ENCODE results near the gene KCNMA1.

KCNMA1 gene

DNA sequence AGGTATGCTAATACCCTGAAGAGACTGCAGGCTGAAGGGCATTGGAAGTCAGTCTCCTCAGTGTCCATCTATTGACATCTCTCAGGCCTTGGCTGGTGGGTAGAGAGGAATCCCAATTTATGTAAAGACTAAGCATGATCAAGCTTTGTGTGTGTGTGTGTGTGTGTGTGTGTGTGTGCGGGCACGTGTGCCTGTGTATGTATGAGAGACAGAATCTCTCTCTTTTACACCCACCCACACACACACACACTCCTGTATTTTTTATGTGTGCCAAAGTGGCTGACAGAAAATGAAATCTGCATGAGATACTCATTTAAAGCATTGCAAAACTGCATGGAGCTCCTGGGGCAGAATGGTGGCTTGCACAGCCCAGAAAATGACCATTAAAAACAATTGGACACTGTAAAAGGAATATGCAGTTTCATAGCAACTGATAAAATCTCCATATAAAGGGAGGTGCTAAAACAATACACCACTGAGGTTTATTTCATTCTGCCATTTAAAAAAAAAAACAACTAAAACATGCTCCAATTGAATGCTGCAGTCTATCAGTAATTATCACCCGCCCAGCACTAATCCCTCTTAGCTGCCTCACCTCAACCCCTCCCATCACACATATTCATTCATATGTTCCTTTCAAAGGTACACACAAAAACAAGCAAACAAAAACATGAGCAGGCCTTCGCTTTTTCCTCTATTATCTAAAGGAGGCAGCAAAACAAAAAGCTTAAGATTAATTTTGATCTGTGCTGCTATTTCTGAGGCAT, 385.0 kb downstream of the KCNMA1 start:
- DNase-seq, result no peak

DNA sequence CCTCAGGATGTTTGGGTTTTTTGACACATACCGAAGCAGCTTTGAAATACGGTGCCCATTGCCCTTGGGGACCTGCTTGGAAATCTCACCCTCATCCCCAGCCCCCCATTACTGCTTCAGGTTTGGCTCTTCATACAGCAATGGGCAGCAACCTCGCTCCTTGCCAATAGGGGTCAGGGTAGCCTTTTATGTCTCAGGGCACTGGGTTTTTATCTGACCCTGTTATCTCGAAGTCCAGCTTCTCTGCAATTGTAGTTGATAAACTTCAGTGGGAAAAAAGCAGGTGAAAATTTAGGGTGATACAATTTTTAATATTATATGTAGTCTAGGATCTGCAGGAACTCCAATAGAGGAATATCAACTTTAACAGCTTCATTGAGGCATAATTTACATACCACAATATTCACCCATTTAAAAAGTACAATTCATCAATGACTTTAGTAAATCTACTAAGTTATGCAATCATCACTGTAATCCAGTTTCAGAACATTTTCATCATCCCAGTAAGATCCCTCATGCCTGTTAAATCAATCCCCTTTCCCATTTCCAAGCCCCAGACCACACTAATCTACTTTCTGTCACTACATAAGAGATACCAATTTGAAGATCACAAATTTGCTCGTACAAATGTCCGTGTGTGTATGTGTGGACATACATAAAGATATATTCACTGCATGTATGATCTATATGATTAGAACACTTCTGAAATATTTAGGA, 386.2 kb downstream of the KCNMA1 start:
- peak; percentile 13 for DNase-seq

DNA sequence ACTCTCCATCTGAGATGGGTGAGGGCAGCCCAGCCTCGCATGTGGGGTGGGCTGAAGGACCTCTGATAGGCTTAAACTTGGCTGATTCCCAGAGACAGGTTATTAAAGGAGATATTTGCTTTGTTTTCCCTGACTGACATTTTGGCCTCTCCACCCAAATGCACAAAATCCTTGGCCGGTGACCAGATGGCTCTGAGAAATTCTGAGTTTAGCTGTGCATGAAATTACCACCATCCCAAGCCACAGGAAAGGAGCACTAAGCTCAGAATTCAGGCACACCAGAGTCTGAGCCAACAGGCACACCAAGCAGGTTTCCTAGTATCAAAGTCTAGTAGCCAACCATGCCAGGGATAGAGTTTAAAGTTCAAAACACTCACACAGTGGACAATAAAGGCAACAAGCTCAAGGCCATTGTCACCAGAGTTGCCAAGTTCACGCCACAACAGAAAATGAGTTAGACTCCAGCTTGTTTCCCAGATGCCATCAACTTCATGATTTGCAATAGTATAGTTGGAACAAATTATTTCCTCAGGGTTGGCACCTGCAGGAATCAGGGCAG, 387.6 kb downstream of the KCNMA1 start:
- DNase-seq, result no peak

DNA sequence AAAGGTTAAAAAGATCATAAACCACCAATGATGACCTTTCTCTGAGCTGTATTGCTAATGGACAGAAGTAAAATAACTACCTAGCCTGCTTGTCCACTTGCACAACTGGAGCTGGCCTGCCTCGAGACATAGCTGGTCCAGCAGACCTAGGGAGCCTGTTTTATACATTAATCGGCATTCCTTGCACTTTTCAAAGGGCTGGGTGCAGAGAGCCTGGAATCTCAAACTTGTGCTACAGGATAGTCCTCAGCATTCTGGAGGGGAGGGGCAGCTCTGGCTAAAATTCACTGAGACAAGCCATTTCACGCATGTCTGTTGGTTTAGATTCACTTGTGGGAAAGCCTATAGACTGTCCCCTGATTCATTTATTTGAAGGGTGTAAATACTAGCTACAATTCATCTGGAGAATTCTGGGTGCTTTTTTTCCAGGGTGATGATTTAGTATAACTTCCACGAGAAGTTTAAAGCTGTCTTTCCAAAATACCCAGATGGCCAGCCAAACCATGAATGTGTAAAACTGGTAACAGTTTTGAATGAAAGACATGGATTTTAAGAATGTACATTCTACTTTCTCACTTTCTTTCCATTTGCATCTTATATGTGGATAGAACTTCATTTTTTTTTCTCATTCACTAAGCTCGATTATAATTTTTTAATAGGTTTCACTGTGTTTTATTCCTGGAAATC, 389.4 kb downstream of the KCNMA1 start:
- no peak for DNase-seq

DNA sequence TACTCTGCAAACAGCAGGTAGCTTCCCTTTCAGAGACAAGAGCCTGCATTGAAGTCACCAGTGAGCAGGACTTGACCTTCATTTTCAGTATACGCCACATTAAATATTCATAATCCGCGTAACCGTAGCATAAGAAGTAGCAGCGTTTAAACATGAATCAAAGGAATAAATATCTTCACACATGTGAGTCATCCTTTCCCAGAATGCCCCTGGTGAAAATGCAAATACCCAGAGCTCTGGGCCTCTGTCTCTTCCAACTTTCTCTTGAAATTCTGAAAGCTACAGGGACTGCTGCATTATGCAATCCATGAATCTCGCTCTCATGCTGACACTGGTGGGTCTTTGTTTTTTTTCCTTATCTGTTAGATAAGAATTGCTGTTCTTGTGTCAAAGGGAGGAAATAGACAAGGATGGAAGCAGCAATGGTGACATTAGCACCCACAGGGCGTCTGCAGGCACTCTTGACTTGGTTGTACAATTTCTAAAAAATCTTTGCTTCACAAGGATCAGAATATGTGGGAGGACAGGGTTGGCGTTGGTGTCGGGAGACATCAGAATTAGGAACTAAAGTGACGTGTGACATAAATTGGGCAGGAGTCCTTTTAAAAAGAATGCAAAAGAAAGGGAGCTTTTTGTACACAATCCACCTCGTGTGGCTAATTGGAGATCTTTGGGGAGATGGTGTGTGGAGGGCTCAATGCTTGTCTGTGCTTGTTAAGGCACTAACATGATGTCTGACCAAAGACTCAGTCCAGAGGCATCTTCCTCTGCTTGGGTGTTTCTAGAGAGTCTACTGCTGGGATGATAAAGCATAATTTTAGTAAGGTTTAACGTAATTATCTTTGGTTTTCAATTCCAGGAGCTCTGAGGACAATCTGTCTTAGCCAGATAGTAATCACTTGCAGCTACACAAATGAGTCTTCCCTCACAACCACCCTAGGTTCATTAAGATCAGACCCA, 390.3 kb downstream of the KCNMA1 start:
- DNase-seq, result peak; percentile 87

DNA sequence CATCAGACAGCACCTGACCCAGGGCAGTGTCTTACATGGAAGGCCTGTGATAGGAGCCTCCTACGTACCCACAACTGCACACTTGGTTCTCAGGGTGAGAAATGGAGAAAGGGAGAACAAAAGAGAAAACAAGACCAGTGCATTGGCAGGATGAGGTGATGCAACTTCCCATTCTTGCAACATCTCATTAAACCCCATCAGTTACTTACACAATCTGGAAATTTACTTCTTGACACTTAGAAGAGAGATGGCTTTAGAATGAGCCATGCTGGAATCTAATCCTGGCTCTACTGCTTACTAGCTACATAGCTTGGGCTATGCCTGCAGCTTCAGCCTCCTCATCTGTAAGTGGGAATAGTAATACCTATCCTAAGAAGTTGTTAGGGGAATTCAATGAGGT, 391.7 kb downstream of the KCNMA1 start:
- peak; percentile 95 for DNase-seq

DNA sequence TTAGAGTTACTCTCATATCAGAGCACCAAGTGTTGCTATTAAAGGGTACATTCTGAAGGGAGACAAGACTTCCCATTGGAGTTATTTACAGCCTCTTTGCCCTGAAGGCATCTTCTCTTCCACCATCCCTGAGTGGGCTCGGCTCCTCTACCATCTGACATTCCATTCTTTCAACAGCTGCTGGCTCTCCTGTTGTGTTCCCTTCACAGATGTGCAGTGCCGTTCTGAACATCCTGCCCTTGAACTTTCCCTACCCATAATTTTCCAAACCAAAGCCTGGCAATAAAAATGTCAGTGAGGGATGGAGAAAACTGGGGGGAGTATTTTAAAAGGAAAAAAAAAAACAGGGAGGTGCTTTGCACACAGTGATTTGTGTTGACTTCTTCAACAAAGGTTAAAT, 392.9 kb downstream of the KCNMA1 start:
- no peak for DNase-seq

DNA sequence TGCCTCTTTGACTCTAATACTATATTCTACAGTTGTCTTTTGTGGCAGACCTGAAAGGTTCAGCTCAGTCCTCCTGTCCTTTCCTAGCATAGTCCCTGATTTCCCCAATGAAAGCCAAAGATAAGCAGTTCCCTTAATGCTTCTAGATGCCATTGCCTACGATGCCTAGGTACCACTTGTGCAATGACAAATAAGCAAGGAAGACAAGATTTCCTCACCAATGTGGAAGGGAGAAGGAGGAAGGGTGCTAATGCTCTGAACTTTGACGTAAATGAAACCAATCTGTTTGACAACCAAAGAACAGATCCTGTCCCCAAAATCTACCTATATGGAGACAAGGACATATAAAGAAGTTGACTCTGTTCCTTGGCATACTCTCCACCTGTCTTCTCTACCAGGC, 393.3 kb downstream of the KCNMA1 start:
- DNase-seq, result peak; percentile 21

DNA sequence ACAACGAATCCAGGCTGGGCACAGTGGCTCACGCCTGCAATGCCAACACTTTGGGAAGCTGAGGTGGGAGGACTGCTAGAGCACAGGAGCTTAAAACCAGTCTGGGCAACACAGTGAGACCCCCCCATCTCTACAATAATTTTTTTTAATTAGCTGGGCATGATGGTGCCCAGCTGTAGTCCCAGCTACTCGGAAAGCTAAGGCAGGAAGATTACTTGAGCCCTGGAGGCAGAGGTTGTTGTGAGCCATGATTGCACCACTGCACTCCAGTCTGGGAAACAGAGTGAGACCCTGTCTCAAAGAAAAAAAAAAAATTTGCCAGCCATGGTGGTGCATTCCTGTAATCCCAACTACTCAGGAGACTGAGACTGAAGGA, 396.3 kb downstream of the KCNMA1 start:
- DNase-seq, result no peak

DNA sequence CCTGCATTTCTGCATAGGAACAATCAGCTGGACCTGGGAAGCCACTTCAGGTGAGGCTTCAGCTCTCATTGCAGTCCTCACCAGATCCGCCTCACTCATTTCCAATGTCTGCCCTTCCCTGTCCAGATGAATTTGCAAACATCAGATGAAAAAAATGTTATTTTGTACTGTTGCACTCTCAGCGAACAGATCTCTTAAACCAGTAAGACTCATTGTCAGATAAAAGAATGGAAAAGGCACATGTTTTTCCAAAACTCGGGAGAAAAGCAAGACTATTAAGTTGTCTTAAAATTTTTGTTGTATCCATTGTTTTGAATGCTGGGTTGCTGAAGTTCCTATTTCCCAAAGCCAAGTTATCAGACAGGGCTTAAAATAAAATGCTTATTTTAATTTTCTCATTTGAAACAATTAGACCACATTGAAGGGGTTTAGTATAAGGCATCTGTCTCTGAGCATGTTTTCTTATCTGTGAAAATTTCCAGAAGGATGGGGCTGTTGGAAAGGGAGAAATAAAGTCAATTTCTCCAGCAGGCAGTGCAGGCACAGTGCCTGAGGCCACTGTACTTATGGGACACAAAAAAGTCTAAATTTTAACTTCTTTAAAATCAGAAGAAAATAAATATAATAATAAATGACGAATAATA, 396.8 kb downstream of the KCNMA1 start:
- no peak for DNase-seq

DNA sequence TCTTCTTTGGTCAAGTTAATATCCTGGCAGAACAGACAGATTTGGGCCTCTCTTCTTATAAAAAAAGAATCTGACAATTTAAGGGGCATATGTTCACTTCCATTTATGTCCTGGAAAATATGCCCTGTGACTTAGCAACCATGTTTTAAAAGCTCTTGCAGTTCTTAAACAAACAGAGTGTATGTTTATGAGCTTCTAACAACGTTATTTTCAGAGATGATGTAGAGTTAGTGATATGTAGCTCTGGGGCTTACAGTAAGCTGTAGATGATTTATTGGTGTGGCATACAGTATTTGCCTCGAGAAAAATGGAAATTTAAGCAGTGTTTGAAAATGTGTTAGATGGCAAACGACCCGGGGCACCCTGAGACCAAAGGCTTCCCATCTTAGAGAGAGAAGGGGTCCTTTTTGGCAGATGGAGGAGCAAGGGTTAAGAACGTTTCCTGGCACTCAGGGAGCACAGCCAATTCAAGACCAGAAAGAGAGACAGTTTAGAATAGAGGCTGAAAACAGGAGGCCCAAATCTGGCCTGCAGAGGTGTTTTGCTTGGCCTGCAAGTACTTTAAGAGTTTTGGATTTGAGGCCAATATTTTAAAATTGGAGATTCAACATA, 397.5 kb downstream of the KCNMA1 start:
- no peak for DNase-seq

DNA sequence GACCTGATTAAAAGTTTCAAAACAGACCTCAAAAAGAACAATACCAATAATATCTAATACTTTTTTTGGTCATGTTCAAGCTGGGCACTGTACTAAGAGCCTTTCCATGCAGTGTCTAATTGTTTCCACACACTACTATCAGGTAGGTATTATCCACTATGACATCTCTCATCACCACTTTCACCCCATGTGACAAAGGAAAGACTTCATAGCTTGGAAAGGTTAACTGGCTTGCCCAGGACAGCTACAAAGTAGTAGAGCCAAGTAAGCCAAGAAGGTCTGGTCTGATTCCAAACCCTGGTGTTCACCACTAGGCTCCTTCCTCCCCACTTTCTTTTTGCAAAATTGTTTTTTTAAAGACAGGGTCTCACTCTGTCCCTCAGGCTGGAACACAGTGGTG, 400.5 kb downstream of the KCNMA1 start:
- DNase-seq, result no peak

DNA sequence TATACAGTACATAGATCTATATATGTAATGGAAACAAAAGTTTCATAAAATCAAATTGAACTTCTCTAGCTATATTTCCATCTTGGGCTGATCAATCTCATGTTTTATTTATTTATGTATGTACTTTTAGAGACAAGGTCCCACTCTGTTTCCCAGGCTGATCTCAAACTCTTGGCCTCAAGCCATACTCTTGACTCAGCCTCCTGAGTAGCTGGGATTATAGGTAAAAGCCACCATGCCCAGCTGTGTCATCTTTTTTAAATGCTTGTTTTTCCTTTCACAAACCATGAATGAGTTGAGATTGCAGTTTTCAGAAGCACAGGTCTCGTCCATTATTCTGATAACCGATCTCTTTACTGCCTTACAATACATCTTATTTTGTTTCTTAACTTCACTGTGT, 400.9 kb downstream of the KCNMA1 start:
- DNase-seq, result no peak

DNA sequence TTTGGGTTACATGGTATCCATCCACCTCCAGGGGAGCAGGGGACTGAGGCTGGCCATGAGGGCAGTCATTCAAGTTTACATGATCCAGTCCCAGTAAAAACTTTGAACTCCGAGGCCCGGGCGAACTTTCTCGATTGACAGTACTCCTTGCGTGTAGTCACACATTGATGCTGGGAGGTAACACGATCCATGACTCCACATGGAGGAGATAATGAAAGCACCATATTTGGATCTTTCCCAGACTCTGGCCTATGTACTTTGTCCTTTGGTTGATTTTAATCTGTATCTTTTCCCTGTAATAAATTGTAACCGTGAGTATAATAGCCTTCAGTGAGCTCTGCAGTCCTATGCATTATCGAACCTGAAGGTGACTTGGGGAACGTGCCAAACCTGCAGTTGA, 401.6 kb downstream of the KCNMA1 start:
- no peak for DNase-seq

DNA sequence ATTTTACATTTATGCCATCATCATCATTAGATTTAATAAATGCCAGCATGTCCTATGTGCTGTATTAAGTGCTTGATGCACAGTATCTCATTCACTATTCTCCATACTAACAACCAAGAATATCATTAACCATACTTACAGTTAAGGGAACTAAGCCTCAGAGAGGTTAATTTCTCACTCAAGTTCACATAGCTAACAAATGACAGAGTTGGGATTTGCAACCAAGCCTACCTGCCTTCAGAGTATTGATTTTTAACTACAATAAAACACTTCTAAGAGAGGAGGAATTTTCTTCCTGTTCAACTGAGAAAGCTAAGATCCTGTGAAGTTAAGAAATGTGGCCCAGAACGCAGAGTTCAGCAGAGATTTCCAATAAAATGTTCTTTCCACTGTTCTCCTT, 403.0 kb downstream of the KCNMA1 start:
- DNase-seq, result no peak

DNA sequence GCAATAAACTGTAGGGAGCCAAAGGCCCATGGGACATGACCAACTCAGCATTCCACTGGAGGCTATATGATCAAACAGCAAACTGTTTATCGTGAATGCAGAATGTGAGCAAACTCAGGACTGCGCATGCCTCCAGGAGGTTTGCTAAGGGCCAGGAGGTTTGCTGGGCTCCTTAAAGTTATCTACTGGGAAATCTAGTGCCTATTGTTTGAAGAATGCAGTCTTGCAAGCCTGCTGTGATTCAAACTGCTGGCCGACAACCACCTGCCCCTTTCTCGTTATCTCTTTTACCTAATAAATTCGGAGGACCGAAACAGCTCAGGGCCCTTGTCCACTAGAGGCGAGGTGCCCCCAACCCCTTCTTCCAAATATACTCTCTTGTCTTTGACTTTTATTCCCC, 404.1 kb downstream of the KCNMA1 start:
- DNase-seq, result no peak

DNA sequence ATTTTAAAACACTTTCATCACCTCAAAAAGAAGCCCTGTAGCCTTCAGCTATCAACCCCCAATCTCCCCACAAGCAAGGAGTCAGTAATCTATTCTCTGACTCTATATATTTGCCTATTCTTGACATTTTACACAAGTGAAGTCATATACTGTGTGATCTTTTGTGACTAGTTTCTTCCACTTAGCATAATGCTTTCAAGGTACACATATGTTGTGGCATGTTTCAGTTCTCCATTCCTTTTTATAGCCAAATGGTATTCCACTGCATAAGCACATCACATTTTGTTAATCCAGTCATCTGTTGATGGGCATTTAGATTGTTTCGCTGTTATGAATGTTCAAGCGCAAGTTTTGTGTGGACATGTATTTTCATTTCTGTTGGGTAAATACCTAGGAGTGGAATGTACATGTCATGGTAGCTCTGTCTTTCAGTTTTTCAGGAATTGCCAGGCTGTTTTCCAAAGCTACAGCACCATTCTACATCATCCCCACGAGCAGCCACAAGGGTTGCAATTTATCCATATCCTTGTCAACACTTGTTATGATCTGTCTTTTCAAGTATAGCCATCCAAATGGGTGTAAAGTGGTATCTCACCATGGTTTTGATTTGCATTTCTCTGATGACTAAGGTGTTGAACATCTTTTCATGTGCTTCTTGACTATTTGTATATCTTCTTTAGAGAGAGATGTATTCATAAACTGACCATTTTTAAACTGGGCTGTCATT, 405.6 kb downstream of the KCNMA1 start:
- peak; percentile 20 for DNase-seq

DNA sequence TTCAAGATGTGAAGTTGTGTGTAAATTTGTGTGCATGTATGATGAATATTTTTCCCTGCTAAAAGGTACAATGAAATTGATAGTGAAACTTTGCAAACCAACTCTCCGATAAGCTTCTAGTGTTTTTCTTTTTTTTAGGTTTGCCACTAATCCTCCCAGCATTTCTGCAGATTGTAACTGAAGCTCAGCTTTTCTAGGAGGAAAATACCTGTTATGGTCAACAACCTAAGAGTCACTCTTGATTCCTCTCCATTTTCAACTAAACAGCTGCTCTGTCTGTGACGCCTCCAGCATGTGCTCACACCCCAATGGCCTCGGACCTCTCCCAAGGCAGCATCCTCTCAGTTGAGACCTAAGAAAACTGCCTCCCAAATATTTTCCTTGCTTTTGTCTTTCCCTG, 406.2 kb downstream of the KCNMA1 start:
- no peak for DNase-seq

DNA sequence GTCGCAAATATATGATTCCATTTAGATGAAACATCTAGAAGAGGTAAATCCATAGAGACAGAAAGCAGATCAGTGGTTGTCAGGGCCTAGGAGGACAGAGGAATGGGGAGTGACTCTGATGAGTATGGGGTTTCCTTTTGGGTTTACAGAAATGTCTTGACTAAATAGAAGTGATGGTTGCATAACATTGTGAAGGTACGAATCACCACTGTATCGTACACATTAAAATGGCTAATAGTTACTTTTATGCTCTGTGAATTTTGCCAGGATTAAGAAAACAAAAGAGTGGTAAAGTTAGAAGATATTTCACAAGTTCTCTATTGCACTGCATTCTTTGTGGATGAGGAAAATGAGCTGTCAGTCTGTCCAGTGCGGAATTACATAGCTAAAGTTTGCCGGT, 407.4 kb downstream of the KCNMA1 start:
- DNase-seq, result no peak

DNA sequence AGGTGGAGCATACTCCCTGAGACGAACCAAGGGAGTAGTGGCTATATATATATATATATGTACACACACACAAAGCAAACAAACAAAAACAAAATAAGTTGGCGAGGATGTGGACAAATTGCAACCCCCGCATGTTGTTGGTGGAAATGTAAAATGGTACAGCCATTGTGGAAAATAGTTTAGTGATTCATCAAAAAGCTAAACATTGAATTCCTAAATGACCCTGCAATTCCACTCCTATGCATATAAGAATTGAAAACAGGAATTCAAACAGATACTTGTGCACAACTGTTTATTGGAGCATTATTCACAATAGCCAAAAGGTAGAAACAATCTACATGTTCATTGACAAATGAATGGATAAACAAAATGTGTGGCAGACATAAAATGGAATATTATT, 407.9 kb downstream of the KCNMA1 start:
- DNase-seq, result no peak

DNA sequence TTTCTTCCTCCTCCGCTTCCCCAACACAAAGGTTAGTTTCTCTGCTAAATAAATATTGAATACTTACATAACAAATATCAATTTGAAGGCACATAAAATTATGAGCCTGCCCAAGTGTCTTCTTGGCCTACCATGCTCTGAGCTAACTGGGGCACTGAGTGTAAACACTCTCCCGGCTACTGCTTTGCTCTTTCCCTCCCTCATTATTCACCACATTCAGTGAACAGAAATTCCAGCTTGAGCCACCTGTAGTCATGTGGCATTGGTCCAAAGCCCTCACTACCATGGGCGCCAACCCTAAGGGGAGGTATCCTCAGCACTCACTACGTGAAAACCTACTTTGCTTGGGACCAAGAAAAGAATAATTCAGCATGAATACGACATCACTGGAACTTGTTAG, 409.0 kb downstream of the KCNMA1 start:
- DNase-seq, result no peak

Measured in MV-4-11 (cell line).